H9 (cell line): ENCODE measurements around the gene NDUFA5. TPM values are rescaled to one million over a fixed set of nuclear protein-coding genes. Genes with fewer than 3 reads are reported as not detected.

Source experiments
- DNase-seq: peaks from one replicate; pipeline ENCODE4 v3.0.0-alpha.2; 2017
- H2AFZ ChIP-seq: one replicate; pipeline ENCODE4 v1.6.1; 2013; ENCODE audit warnings: mild to moderate bottlenecking, low read length, control low read depth, moderate library complexity
- H2AK5ac ChIP-seq: 2 replicates; pipeline ENCODE4 v1.6.1; 2013; ENCODE audit warnings: low read length, control low read depth, mixed read lengths; ENCODE audit not compliant: insufficient read length
- H2BK120ac ChIP-seq: one replicate; pipeline ENCODE4 v1.6.1; 2013; ENCODE audit warnings: low read depth, mild to moderate bottlenecking, low read length, control low read depth, inconsistent platforms; ENCODE audit not compliant: poor library complexity, severe bottlenecking
- H2BK12ac ChIP-seq: 2 replicates; pipeline ENCODE4 v1.6.1; 2013; ENCODE audit warnings: low read length, control low read depth, mixed read lengths, low read depth; ENCODE audit not compliant: insufficient read length
- H2BK15ac ChIP-seq: 2 replicates; pipeline ENCODE4 v1.6.1; 2013; ENCODE audit warnings: low read depth, low read length, control low read depth
- H2BK20ac ChIP-seq: one replicate; pipeline ENCODE4 v1.6.1; 2013; ENCODE audit warnings: low read depth, mild to moderate bottlenecking, low read length, control low read depth, inconsistent platforms; ENCODE audit not compliant: poor library complexity, severe bottlenecking
- H2BK5ac ChIP-seq: 2 replicates; pipeline ENCODE4 v1.6.1; 2013; ENCODE audit warnings: low read length, control low read depth, mixed read lengths; ENCODE audit not compliant: insufficient read length
- H3K14ac ChIP-seq: 2 replicates; pipeline ENCODE4 v1.6.1; 2013; ENCODE audit warnings: low read length, control low read depth; ENCODE audit not compliant: insufficient read depth
- H3K18ac ChIP-seq: 2 replicates; pipeline ENCODE4 v1.6.1; 2013; ENCODE audit warnings: low read depth, mild to moderate bottlenecking, mixed read lengths, low read length, control low read depth; ENCODE audit not compliant: insufficient read length
- H3K23ac ChIP-seq: 2 replicates; pipeline ENCODE4 v1.6.1; 2013; ENCODE audit warnings: low read length, control low read depth, mixed read lengths, low read depth; ENCODE audit not compliant: insufficient read length
- H3K23me2 ChIP-seq: 2 replicates; pipeline ENCODE4 v1.6.1; 2013; ENCODE audit warnings: low read depth, mild to moderate bottlenecking, mixed read lengths, low read length, control low read depth; ENCODE audit not compliant: insufficient read length, poor library complexity, severe bottlenecking
- H3K27ac ChIP-seq: 2 replicates; pipeline ENCODE4 v1.5.1; 2013; ENCODE audit warnings: low read length, control low read depth, mixed read lengths, low read depth; ENCODE audit not compliant: insufficient read length
- H3K27me3 ChIP-seq: 2 replicates; pipeline ENCODE4 v1.6.1; 2013; ENCODE audit warnings: low read length, control low read depth, inconsistent platforms; ENCODE audit not compliant: insufficient read depth
- H3K4ac ChIP-seq: 2 replicates; pipeline ENCODE4 v1.6.1; 2013; ENCODE audit warnings: low read depth, mild to moderate bottlenecking, control low read depth, inconsistent platforms, low read length, moderate library complexity
- H3K4me1 ChIP-seq: 2 replicates; pipeline ENCODE4 v1.6.1; 2013; ENCODE audit warnings: low read length, control low read depth, inconsistent platforms; ENCODE audit not compliant: insufficient read depth
- H3K4me2 ChIP-seq: 2 replicates; pipeline ENCODE4 v1.6.1; 2013; ENCODE audit warnings: low read length, control low read depth, mixed read lengths; ENCODE audit not compliant: insufficient read length, insufficient read depth
- H3K56ac ChIP-seq: 2 replicates; pipeline ENCODE4 v1.6.1; 2013; ENCODE audit warnings: low read depth, mild to moderate bottlenecking, mixed read lengths, low read length, control low read depth; ENCODE audit not compliant: insufficient read length
- H3K79me1 ChIP-seq: 2 replicates; pipeline ENCODE4 v1.6.1; 2013; ENCODE audit warnings: low read depth, mild to moderate bottlenecking, moderate library complexity, low read length, control low read depth, inconsistent platforms; ENCODE audit not compliant: insufficient read depth, poor library complexity, severe bottlenecking
- H3K79me2 ChIP-seq: 2 replicates; pipeline ENCODE4 v1.6.1; 2013; ENCODE audit warnings: low read length, control low read depth, inconsistent platforms; ENCODE audit not compliant: insufficient read depth
- H3K9ac ChIP-seq: 2 replicates; pipeline ENCODE4 v1.6.1; 2013; ENCODE audit warnings: low read length, control low read depth, mixed read lengths; ENCODE audit not compliant: insufficient read length; ENCODE audit errors: extremely low read depth
- H3K9me3 ChIP-seq: one replicate; pipeline ENCODE4 v1.6.1; 2013; ENCODE audit warnings: low read depth, low read length, inconsistent platforms; ENCODE audit not compliant: control insufficient read depth
- H3T11ph ChIP-seq: one replicate; pipeline ENCODE4 v1.6.1; 2013; ENCODE audit warnings: mild to moderate bottlenecking, low read length, control low read depth, inconsistent platforms
- H4K20me1 ChIP-seq: one replicate; pipeline ENCODE4 v1.6.1; 2013; ENCODE audit not compliant: control insufficient read depth, insufficient read length, insufficient read depth
- H4K5ac ChIP-seq: 2 replicates; pipeline ENCODE4 v1.6.1; 2013; ENCODE audit warnings: low read depth, mild to moderate bottlenecking, mixed read lengths, low read length, control low read depth; ENCODE audit not compliant: insufficient read length
- H4K8ac ChIP-seq: replicated peaks from 2 replicates; pipeline ENCODE4 v1.6.1; 2013; ENCODE audit warnings: low read length, control low read depth, mixed read lengths, low read depth; ENCODE audit not compliant: insufficient read length
- H4K91ac ChIP-seq: 2 replicates; pipeline ENCODE4 v1.6.1; 2013; ENCODE audit warnings: low read depth, mild to moderate bottlenecking, moderate library complexity, mixed read lengths, low read length, control low read depth; ENCODE audit not compliant: insufficient read length
- H3K27ac Mint-ChIP-seq, 3 experiments: 2 replicates in 2 of 3; 3 replicates in 1 of 3; pipeline ENCODE4 v1.8.0; 2020 to 2021; ENCODE audit warnings: mixed read lengths in 3 of 3, mild to moderate bottlenecking in 1 of 3, moderate library complexity in 1 of 3
- H3K27me3 Mint-ChIP-seq: 2 replicates; pipeline ENCODE4 v1.8.0; 2021; ENCODE audit warnings: low read depth, mild to moderate bottlenecking, moderate library complexity, mixed read lengths
- H3K36me3 Mint-ChIP-seq, 3 experiments: 2 replicates in 2 of 3; 3 replicates in 1 of 3; pipeline ENCODE4 v1.8.0; 2020 to 2021; ENCODE audit warnings: low read depth in 3 of 3, mixed read lengths in 3 of 3; ENCODE audit not compliant: insufficient read depth in 1 of 3
- H3K4me1 Mint-ChIP-seq, 2 experiments: 2 replicates each; pipeline ENCODE4 v1.8.0; 2020; ENCODE audit warnings: mixed read lengths in 2 of 2
- H3K4me3 Mint-ChIP-seq, 2 experiments: 2 replicates in 1 of 2; 3 replicates in 1 of 2; pipeline ENCODE4 v1.8.0; 2020 to 2021; ENCODE audit warnings: mild to moderate bottlenecking in 2 of 2, mixed read lengths in 2 of 2, moderate library complexity in 1 of 2
- H3K9me3 Mint-ChIP-seq, 2 experiments: 2 replicates in 1 of 2; 3 replicates in 1 of 2; pipeline ENCODE4 v1.8.0; 2020; ENCODE audit warnings: mild to moderate bottlenecking in 2 of 2, mixed read lengths in 2 of 2, moderate library complexity in 1 of 2
- CTCF ChIP-seq: fragments of 200-600 bp; sonication (generic); conservative IDR thresholded peaks from 3 replicates; pipeline ENCODE4 v1.8.0; 2021; ENCODE audit warnings: antibody characterized with exemption, mild to moderate bottlenecking
- WGBS: extraction: QIAGEN DNeasy Blood & Tissue Kit; methylation state at CpG from one replicate; pipeline ENCODE4 v1.1.7; 2013; ENCODE audit warnings: missing lambda C conversion rate, low lambda C conversion rate, mixed read lengths; ENCODE audit not compliant: insufficient read length; ENCODE audit errors: extremely low coverage; 5-methylcytosine and 5-hydroxymethylcytosine counted together
- total RNA-seq: library from RNA; stranded (reverse); gene quantifications from 2 replicates; pipeline ENCODE4 v1.2.1, GENCODE V29; 2021

Gene NDUFA5
- total RNA-seq, 1 experiment from 2014 or later, result 76.5 TPM

- Histone ChIP-seq H3K18ac (no peak overlapping the region), H3K9me3 (no peaks in the 10 kb centered on the region), H4K20me1 (no peaks in the 10 kb centered on the region), H3K27ac (no peak overlapping the region), H2BK120ac (no peak overlapping the region), H2BK15ac (no peak overlapping the region), H3K79me2 (no peaks in the 10 kb centered on the region), H3K27me3 (no peaks in the 10 kb centered on the region), H3K23ac (no peak overlapping the region), H4K91ac (no peak overlapping the region), H3K23me2 (no peaks in the 10 kb centered on the region), H2AFZ (no peak overlapping the region), H3K4me1 (no peaks in the 10 kb centered on the region), H2BK20ac (no peak overlapping the region), H4K8ac (no peak overlapping the region), H3K9ac (no peak overlapping the region), H3K14ac (no peak overlapping the region), H3K56ac (no peak overlapping the region), H3K79me1 (no peaks in the 10 kb centered on the region), H4K5ac (no peak overlapping the region), H3T11ph (no peak overlapping the region), H3K4me2 (no peak overlapping the region), H2BK12ac (no peak overlapping the region), H3K4ac (no peak overlapping the region), H2AK5ac (no peak overlapping the region), H2BK5ac (no peak overlapping the region)
- WGBS, result no CpG with 5 or more reads among the region's 1 CpG
- Mint-ChIP-seq H3K36me3 (peaks cover 12 to 34% (median 32%) of the 10 kb centered on the region in 3 experiments; a peak in 6 of 7 replicates), H3K27ac (no peak overlapping the region), H3K4me1 (no peaks in the 10 kb centered on the region), H3K27me3 (no peaks in the 10 kb centered on the region), H3K9me3 (no peaks in the 10 kb centered on the region; a peak in 1 of 5 replicates), H3K4me3 (no peak overlapping the region)
- no peak for DNase-seq
- TF ChIP-seq CTCF, result no peak
Measured at GRCh38 chr7:123548406-123548805, 9.2 kb downstream of the NDUFA5 start.
